Thoracic aorta (tissue), 2 donors: Measurements from ENCODE around the gene VSX1. TPM values are rescaled to one million over a fixed set of nuclear protein-coding genes. Genes with fewer than 3 reads are reported as not detected.

Experiments used
- ATAC-seq: fragments of 150-250 bp; one replicate; pipeline ENCODE4 v1.8.0; 2017; ENCODE audit warnings: low read depth; ENCODE audit not compliant: insufficient number of reproducible peaks, low FRiP score
- DNase-seq: peaks from one replicate; pipeline ENCODE4 v3.0.0-alpha.2; 2020; ENCODE audit warnings: low spot score
- H3K27ac ChIP-seq, 2 donors: fragments of 200-600 bp; sonication (generic); 1 replicate in 1 of 2; 2 replicates in 1 of 2; pipeline ENCODE4 v1.5.1; 2016; ENCODE audit warnings: mild to moderate bottlenecking in 2 of 2, moderate library complexity in 2 of 2
- H3K27me3 ChIP-seq: fragments of 200-600 bp; sonication (generic); replicated peaks from 2 replicates; pipeline ENCODE4 v1.6.0; 2016; ENCODE audit warnings: mild to moderate bottlenecking; ENCODE audit not compliant: insufficient read depth
- H3K36me3 ChIP-seq: fragments of 200-600 bp; sonication (generic); one replicate; pipeline ENCODE4 v1.5.1; 2016
- H3K4me1 ChIP-seq, 2 donors: fragments of 200-600 bp; sonication (generic); 1 replicate in 1 of 2; 2 replicates in 1 of 2; pipeline versions ENCODE4 v1.5.1 to v1.6.0; 2016; ENCODE audit warnings: low read depth in 2 of 2, mild to moderate bottlenecking in 1 of 2; ENCODE audit not compliant: control insufficient read depth in 1 of 2
- H3K4me3 ChIP-seq: fragments of 200-600 bp; sonication (generic); 2 replicates; pipeline ENCODE4 v1.5.1; 2016; ENCODE audit warnings: mild to moderate bottlenecking
- H3K9me3 ChIP-seq: fragments of 200-600 bp; sonication (generic); 2 replicates; pipeline ENCODE4 v1.5.1; 2016
- CTCF ChIP-seq: fragments of 200-600 bp; sonication (generic); IDR thresholded peaks from one replicate; pipeline ENCODE4 v1.5.1; 2019; ENCODE audit warnings: antibody characterized with exemption
- total RNA-seq, 2 donors: library from RNA; depleted of rRNA; stranded (reverse); fragments of >200 nt; gene quantifications; one replicate each; pipeline versions ENCODE4 v1.1.0 to v1.2.3, GENCODE V29; 2016

The VSX1 gene
- total RNA-seq, 2 donors from 2014 or later: not detected

GRCh38 chr20:25126204-25127029 lies 44.5 kb upstream of the VSX1 start:
- ATAC-seq (no peak), DNase-seq (no peak)
- Histone ChIP-seq H3K4me3 (no peak overlapping the region), H3K4me1 (no peaks in the 10 kb centered on the region), H3K9me3 (no peaks in the 10 kb centered on the region), H3K36me3 (no peaks in the 10 kb centered on the region), H3K27ac (no peak overlapping the region), H3K27me3 (no peaks in the 10 kb centered on the region)
- TF ChIP-seq CTCF: no peak

GRCh38 chr20:25125636-25126035 lies 43.7 kb upstream of the VSX1 start:
- no peak overlapping the region for H3K4me3 ChIP-seq
- no peak for DNase-seq
- ATAC-seq: no peak
- H3K9me3 ChIP-seq: no peaks in the 10 kb centered on the region
- no peaks in the 10 kb centered on the region for H3K27me3 ChIP-seq
- TF ChIP-seq CTCF: no peak
- H3K4me1 ChIP-seq: no peaks in the 10 kb centered on the region
- no peaks in the 10 kb centered on the region for H3K36me3 ChIP-seq
- H3K27ac ChIP-seq: no peak overlapping the region

DNA sequence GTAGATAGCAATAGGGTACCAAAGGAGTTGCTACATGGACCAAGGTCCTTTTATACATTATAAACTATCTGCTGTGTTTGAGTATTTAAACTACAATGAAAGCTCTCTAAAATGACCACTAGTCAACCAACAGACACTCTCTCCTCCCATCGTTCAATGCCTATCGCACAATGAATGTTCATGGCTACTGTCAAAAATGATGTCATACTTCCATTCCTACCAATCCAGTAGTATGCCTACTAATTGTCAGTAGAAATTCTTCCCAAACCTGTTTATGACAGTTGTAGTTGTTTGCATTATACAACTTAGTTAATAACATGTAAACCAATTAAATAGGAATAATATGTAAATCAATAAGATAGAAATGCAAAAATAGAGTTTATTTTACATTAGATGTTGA lies 39.0 kb upstream of the VSX1 start:
- no peak for TF ChIP-seq CTCF
- DNase-seq (no peak), ATAC-seq (no peak)
- Histone ChIP-seq H3K27me3 (no peaks in the 10 kb centered on the region), H3K36me3 (no peaks in the 10 kb centered on the region), H3K4me3 (no peak overlapping the region), H3K4me1 (peaks cover 4 to 18% of the 10 kb centered on the region in 2 donors), H3K27ac (no peak overlapping the region), H3K9me3 (no peaks in the 10 kb centered on the region)

GRCh38 chr20:25120457-25120856 lies 38.5 kb upstream of the VSX1 start:
- Histone ChIP-seq H3K27me3 (no peaks in the 10 kb centered on the region), H3K4me1 (peaks cover 4 to 22% of the 10 kb centered on the region in 2 donors), H3K4me3 (no peak overlapping the region), H3K36me3 (no peaks in the 10 kb centered on the region), H3K27ac (no peak overlapping the region), H3K9me3 (no peaks in the 10 kb centered on the region)
- DNase-seq (no peak), ATAC-seq (no peak)
- TF ChIP-seq CTCF: no peak

DNA sequence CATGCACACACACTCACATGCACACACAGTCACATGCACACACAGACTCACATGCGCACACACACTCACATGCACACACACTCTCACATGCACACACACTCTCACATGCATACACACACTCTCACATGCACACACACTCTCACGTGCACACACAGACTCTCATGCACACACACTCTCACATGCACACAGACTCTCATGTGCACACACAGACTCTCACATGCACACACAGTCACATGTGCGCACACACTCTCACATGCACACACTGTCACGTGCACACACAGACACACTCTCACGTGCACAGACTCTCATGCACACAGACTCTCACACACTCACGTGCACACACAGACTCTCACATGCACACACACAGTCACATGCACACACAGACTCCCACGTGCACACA lies 36.6 kb upstream of the VSX1 start:
- H3K4me1 ChIP-seq: peaks cover 4 to 26% of the 10 kb centered on the region in 2 donors
- no peak overlapping the region for H3K27ac ChIP-seq
- H3K36me3 ChIP-seq: no peaks in the 10 kb centered on the region
- H3K27me3 ChIP-seq: no peaks in the 10 kb centered on the region
- no peak for ATAC-seq
- H3K9me3 ChIP-seq: no peaks in the 10 kb centered on the region
- H3K4me3 ChIP-seq: no peak overlapping the region
- no peak for TF ChIP-seq CTCF
- DNase-seq: no peak
